GM19238 (cell line): ENCODE data around the gene ST3GAL5.
A peak's percentile ranks its signal among the peaks of the same experiment; 100 is the strongest.

Experiments used
- DNase-seq: peaks from one replicate; pipeline ENCODE4 v3.0.0; 2011; ENCODE audit warnings: low spot score; ENCODE audit not compliant: insufficient read length

ST3GAL5 gene

DNA sequence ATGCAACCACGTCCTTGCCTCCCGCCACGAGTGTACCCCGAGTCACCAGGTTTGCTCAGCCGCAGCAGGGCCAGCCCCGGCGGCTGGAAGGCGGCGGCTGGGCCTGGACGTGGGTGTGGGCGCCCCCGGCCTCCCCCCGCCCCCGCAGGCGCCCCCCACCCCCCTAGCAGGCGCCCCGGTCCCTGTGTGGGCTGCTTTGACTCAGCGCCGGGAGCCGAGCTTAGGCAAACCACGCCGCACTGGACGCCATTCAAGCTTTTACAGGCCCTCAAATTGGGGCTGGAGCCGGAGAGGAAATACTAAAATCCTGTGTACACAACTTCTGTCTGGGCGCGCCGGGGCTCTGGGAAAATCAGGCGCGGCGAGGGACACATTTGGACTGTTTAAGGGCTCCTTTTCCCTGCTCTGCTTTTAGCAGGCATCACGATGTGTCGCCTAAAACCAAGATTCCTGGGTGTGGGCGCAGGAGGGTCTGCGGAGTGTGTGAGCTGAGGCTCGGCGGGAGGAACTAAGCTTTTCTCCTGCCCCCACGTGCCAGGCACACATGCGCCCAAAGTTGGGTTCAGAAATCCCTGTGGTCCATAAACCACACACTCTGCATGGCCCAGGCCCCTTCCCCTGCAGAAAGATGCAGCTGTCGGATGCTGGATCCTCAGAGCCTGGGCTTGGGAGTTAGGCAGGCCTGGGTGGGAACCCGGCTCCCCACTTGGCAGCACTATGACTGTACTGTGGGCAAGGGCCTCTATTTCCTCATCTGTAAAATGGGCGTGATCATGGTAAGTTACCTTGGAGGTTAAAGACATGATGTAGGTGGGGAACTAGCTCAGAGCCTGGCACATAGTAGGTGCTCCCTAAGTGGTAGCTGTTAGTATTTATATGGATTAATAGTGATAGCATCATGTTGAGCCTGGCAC lies 77.4 kb downstream of the ST3GAL5 start:
- no peak for DNase-seq

DNA sequence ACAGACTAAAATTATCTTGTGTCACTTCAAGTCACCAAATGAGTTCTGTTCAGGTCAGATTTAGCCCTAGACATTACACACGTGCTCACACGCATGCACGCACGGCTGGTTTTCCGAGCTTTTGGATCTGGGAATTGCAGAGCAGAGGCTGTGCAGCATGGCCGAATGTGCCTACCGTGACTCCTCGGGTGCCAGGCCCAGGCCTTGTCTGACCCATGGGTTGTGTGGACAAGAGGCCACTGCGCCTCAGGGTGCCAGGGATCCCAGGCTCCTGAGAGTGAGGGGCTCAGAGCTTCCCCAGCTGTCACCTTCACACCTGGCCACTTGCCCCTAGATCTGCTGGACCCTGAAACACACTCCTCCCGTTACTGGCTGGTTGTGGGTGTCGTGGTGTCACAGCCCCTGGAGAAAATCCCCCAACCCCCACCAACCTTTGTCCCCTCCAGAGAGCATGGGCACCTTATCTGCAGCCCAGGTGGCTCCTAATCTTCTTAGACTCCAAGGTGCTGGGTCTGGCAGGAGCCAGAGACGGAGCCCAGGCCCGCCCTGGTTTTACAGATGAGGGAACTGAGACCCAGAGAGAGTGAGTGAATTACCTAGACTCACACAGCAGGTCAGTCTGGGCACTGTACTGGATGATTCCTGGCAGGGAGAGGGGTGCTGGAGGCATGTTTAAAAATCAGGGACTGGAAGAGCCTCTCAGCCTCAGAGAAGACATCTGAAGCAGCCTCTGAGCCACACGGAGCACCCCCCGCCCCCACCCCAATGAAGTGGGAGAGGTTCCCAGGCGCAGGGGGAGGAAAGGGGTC lies 78.2 kb downstream of the ST3GAL5 start:
- DNase-seq = no peak

GRCh38 chr2:85807756-85808155 lies 81.0 kb downstream of the ST3GAL5 start:
- DNase-seq = no peak

DNA sequence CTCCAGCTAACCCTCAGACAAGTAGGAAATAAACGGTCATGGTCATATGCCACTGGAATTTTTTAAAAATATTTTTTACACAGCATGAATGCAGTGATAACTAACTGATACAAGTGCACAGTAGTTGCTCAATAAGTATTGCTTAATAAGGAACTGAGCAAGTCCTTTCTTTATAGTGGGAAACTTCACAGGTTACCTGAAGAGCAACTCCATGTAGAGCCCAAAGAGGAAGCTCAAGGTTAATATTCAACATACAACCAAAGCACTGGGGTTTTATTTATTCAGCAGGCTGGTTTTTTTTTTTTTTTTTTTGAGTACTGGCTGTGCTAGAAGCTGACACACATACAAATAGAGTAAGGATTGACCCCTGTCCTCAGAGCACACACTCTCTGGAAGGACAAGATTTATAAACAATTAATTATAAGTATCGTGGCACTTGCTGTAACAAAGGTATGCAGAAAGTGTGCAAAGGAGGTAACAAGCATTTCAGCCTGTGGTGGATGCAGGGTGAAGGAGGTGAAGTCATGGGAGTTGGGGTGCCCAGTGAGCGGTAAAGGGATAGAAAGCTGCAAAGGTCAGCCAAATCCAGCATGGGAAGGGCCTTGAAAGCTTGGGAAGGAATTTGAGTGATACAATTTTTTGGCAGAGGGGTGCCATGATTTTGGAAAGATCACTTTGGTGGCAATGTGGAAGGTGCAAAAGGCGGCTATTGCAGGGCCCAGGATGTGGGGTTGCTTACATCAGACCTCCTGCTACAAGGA lies 82.3 kb downstream of the ST3GAL5 start:
- no peak for DNase-seq

DNA sequence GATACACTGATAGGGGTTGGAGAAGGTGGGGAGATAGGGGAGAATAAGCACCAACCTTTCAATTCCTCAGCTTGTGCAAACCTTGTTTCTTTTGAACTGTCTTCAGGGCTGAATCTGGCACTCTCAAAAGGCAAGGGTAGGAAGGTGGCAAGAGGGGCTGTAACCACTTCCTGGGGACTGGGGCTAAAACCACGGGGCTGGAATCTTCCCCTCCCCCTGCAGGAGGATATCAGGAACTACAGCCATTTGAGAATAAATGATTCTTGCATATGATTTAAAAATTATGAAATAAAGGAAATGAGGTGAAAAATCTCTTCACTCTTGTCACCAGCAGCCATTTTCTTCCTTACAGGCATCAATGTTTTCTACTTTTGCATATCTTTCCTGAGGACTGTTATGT lies 84.2 kb downstream of the ST3GAL5 start:
- DNase-seq = peak; percentile 41

GRCh38 chr2:85803704-85804425 lies 84.9 kb downstream of the ST3GAL5 start:
- DNase-seq = no peak

DNA sequence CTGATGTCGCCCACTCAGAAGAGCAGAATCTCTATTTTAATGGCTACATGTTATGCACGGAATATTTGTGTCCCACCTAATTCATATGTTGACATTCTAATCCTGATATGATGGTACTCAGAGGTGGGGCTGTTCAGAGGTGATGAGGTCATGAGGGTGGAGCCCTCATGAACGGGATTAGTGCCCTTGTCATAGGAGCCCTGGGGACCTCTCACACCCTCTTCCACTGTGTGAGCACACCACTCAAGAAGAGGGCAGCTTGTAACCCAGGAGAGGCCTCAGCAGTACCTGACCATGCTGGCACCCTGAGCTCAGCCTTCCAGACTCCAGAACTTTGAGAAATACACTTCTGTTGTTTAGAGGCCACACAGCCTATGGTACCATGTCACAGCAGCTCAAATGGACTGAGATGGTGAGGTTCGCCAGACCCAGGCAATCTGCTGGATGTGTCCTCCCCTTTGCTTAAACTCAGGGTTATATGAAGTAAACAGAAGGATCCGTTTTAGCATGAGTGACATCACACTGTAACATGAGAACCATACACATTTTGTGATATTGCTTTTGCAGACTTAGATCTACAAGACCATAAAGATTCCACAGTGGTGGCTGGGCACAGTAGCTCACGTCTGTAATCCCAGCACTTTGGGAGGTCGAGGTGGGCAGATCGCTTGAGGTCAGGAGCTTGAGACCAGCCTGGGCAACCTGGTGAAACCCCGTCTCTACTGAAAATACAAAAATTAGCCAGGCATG lies 86.3 kb downstream of the ST3GAL5 start:
- DNase-seq = no peak

DNA sequence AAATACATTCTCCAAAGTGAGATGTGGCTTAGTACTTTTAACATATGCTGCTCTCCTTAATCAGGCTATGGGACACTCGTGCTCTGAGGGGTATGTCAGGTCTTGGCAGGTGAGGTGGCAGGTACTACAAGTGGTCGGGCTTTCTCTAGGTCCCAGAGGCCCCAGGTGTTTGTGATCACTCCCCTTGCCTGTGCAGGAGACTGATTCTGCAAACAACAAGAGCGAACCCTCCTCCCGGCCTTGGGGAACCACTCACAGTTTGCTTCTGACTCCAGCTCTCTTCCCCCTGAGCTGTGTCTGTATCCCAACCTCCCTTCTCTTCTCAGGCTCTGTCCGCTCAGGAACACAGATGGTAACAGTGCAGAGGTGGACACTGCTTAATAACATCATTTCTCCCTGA lies 86.9 kb downstream of the ST3GAL5 start:
- no peak for DNase-seq

- no peak for DNase-seq
Observed at GRCh38 chr2:85800586-85800985, 88.2 kb downstream of the ST3GAL5 start.

- DNase-seq = no peak
Observed at GRCh38 chr2:85799215-85799956, 89.4 kb downstream of the ST3GAL5 start.

GRCh38 chr2:85797921-85798320 lies 90.9 kb downstream of the ST3GAL5 start:
- DNase-seq = no peak

DNA sequence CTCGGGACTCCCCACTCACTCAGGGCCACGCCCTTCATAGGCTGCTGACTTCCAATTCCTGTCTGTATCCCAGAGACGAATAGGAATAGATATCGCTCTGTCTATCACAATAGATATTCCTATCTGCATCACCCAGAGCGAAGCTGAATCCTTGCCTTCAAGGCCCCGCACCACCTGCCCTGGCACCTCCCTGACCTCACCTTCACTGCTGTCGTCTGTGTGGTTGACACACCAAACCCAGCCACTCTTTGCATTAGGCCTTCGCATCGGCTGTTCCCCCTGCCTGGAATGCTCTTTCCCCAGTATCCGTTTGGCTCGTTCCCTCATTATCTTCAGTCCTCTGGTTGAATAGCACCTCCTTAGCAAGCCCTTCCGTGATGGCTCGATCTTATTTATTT lies 91.5 kb downstream of the ST3GAL5 start:
- no peak for DNase-seq

GRCh38 chr2:85796341-85797262 lies 92.2 kb downstream of the ST3GAL5 start:
- DNase-seq = no peak

DNA sequence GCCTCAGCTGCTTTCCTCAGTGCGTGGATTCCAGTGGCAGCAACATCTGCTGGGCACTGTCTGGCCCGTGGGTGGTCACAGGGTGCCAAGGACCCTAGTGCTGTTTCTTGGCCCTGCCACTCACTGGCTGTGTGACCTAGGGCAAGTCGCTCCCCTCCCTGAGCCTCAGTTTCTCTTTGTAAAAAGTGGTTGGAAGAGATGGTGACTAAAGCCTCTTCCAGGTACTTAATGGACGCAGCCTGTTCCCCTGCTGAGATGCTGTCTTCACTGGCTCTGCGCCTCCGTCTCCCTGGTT lies 92.8 kb downstream of the ST3GAL5 start:
- no peak for DNase-seq

GRCh38 chr2:85795331-85796045 lies 93.3 kb downstream of the ST3GAL5 start:
- DNase-seq = no peak

DNA sequence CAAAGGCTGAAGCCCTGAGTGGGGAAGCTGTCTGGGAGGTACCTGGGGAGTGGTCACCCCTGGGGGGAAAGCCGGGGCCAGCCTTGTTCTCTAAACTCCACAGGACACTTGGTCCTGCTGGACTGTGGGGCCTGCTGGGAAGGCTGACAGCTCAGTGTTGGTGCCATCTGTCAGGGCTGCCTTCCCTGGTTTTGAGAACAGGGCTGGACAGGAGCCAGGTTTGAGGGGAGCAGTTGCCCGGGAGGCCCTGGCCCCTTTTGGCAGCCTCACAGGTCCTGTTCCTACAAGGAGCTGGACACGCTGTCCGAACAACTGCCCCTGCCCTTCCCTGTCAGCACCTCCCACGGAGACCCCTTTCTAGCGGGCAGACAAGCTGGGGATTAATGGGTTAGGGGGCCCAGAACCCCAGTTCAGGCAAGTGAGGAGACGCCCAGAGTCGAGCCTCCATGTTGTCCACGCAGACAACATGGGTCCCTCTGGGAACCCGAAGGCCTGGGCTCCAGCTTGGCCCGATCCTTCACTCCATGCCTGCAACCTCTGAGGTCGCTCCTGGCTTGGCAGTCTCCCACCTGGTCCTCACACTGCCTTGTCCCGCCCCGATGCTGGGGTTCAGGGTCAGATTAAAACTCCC lies 94.2 kb downstream of the ST3GAL5 start:
- no peak for DNase-seq

- no peak for DNase-seq
Observed at GRCh38 chr2:85794038-85794441, 94.8 kb downstream of the ST3GAL5 start.

DNA sequence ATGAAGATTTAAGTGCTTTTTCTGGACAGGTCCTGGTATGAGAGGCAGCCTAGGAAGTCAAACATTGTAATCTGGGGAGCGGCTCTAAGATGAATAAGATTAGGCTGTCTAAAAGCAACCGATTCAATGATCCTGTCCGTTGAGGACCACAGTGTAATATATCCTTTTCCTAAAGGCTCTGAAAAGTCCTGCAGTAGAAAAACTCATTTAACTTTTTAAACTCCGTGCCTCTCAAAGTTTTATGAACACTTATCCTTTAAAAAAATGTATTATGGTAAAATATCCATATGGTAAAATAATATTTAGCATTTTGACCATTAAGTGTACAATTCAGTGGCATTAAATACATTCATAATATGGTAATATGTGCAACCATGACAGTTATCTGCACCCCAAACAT lies 95.2 kb downstream of the ST3GAL5 start:
- no peak for DNase-seq
